Dendritic cell treated with granulocyte-macrophage colony-stimulating factor and Interleukin-4, amounts not matched to agents 40 ng/mL and 50 ng/mL, for 4 days (primary cell): ENCODE data around the gene PGLYRP3.

Source experiments
- H3K27ac Mint-ChIP-seq: one replicate; pipeline ENCODE4 v1.8.0; 2022; ENCODE audit warnings: mild to moderate bottlenecking, mixed read lengths
- H3K27me3 Mint-ChIP-seq: one replicate; pipeline ENCODE4 v1.8.0; 2022; ENCODE audit warnings: mild to moderate bottlenecking, mixed read lengths
- H3K36me3 Mint-ChIP-seq: one replicate; pipeline ENCODE4 v1.8.0; 2022; ENCODE audit warnings: low read depth, mixed read lengths
- H3K4me1 Mint-ChIP-seq: one replicate; pipeline ENCODE4 v1.8.0; 2022; ENCODE audit warnings: low read depth, mixed read lengths
- H3K4me3 Mint-ChIP-seq: one replicate; pipeline ENCODE4 v1.8.0; 2022; ENCODE audit warnings: mild to moderate bottlenecking, moderate library complexity, mixed read lengths
- H3K9me3 Mint-ChIP-seq: one replicate; pipeline ENCODE4 v1.8.0; 2022; ENCODE audit warnings: mixed read lengths
- intact Hi-C: fragments of 100-400 bp; cut with micrococcal nuclease; formaldehyde crosslinking; loops from one replicate; pipeline ENCODE4 v1.15.0; 2022

Gene PGLYRP3

GRCh38 chr1:153313288-153313687 lies 536 bp upstream of the PGLYRP3 start:
- H3K27me3 Mint-ChIP-seq, result peaks cover 14% of the 10 kb centered on the region
- no peak overlapping the region for H3K4me3 Mint-ChIP-seq
- H3K9me3 Mint-ChIP-seq, result no peaks in the 10 kb centered on the region
- no peaks in the 10 kb centered on the region for H3K36me3 Mint-ChIP-seq
- intact Hi-C loops, result no loop called here
- H3K4me1 Mint-ChIP-seq, result no peaks in the 10 kb centered on the region
- no peak overlapping the region for H3K27ac Mint-ChIP-seq

- Mint-ChIP-seq H3K27ac (no peak overlapping the region), H3K4me1 (peaks cover 15% of the 10 kb centered on the region), H3K36me3 (no peaks in the 10 kb centered on the region), H3K4me3 (no peak overlapping the region), H3K27me3 (peaks cover 13% of the 10 kb centered on the region), H3K9me3 (no peaks in the 10 kb centered on the region)
- intact Hi-C loops, result no loop called here
Observed at GRCh38 chr1:153310526-153310925, 2.2 kb downstream of the PGLYRP3 start.

GRCh38 chr1:153309441-153309840 lies 3.3 kb downstream of the PGLYRP3 start:
- H3K9me3 Mint-ChIP-seq, result no peaks in the 10 kb centered on the region
- intact Hi-C loops, result no loop called here
- no peak overlapping the region for H3K4me3 Mint-ChIP-seq
- no peaks in the 10 kb centered on the region for H3K36me3 Mint-ChIP-seq
- no peak overlapping the region for H3K27ac Mint-ChIP-seq
- peaks cover 16% of the 10 kb centered on the region for H3K27me3 Mint-ChIP-seq
- H3K4me1 Mint-ChIP-seq, result peaks cover 15% of the 10 kb centered on the region

GRCh38 chr1:153308540-153308939 lies 4.2 kb downstream of the PGLYRP3 start:
- no peak overlapping the region for H3K4me3 Mint-ChIP-seq
- intact Hi-C loops, result no loop called here
- peaks cover 19% of the 10 kb centered on the region for H3K27me3 Mint-ChIP-seq
- H3K4me1 Mint-ChIP-seq, result peaks cover 15% of the 10 kb centered on the region
- no peaks in the 10 kb centered on the region for H3K9me3 Mint-ChIP-seq
- H3K36me3 Mint-ChIP-seq, result no peaks in the 10 kb centered on the region
- no peak overlapping the region for H3K27ac Mint-ChIP-seq

- Mint-ChIP-seq H3K9me3 (no peaks in the 10 kb centered on the region), H3K27me3 (peaks cover 15% of the 10 kb centered on the region), H3K4me1 (peaks cover 15% of the 10 kb centered on the region), H3K27ac (peak overlapping the region; percentile 31), H3K4me3 (no peak overlapping the region), H3K36me3 (no peaks in the 10 kb centered on the region)
- intact Hi-C loops, result no loop called here
Observed at GRCh38 chr1:153307221-153307600, 5.5 kb downstream of the PGLYRP3 start.

- peaks cover 15% of the 10 kb centered on the region for H3K27me3 Mint-ChIP-seq
- H3K4me3 Mint-ChIP-seq, result no peak overlapping the region
- H3K36me3 Mint-ChIP-seq, result no peaks in the 10 kb centered on the region
Observed at GRCh38 chr1:153306303-153307220, 6.2 kb downstream of the PGLYRP3 start.

GRCh38 chr1:153305682-153306081 lies 7.1 kb downstream of the PGLYRP3 start:
- intact Hi-C loops, result no loop called here
- Mint-ChIP-seq H3K27ac (no peak overlapping the region), H3K36me3 (no peaks in the 10 kb centered on the region), H3K27me3 (peaks cover 15% of the 10 kb centered on the region), H3K4me1 (peaks cover 15% of the 10 kb centered on the region), H3K9me3 (no peaks in the 10 kb centered on the region), H3K4me3 (no peak overlapping the region)

More at GRCh38 chr1:153306303-153307220, 6.2 kb downstream of the PGLYRP3 start:
- peaks cover 15% of the 10 kb centered on the region for H3K4me1 Mint-ChIP-seq
- peak overlapping the region; percentile 31 for H3K27ac Mint-ChIP-seq
- H3K9me3 Mint-ChIP-seq, result no peaks in the 10 kb centered on the region
- intact Hi-C loops, result no loop called here

- no peaks in the 10 kb centered on the region for H3K9me3 Mint-ChIP-seq
- no peak overlapping the region for H3K27ac Mint-ChIP-seq
- H3K4me1 Mint-ChIP-seq, result peaks cover 11% of the 10 kb centered on the region
- H3K4me3 Mint-ChIP-seq, result no peak overlapping the region
- no peaks in the 10 kb centered on the region for H3K36me3 Mint-ChIP-seq
- H3K27me3 Mint-ChIP-seq, result peaks cover 13% of the 10 kb centered on the region
- intact Hi-C loops, result no loop called here
Observed at GRCh38 chr1:153302308-153302707, 10.4 kb downstream of the PGLYRP3 start.

GRCh38 chr1:153293851-153294250 lies 18.9 kb downstream of the PGLYRP3 start:
- intact Hi-C loops, result no loop called here
- Mint-ChIP-seq H3K36me3 (no peaks in the 10 kb centered on the region), H3K4me1 (peaks cover 14% of the 10 kb centered on the region), H3K9me3 (no peaks in the 10 kb centered on the region), H3K27me3 (peaks cover 29% of the 10 kb centered on the region), H3K27ac (no peak overlapping the region), H3K4me3 (no peak overlapping the region)

GRCh38 chr1:153293480-153293775 lies 19.3 kb downstream of the PGLYRP3 start:
- Mint-ChIP-seq H3K9me3 (no peaks in the 10 kb centered on the region), H3K27me3 (peaks cover 29% of the 10 kb centered on the region), H3K4me1 (peaks cover 14% of the 10 kb centered on the region), H3K27ac (no peak overlapping the region), H3K4me3 (no peak overlapping the region), H3K36me3 (no peaks in the 10 kb centered on the region)
- intact Hi-C loops, result no loop called here

GRCh38 chr1:153292740-153293479 lies 19.8 kb downstream of the PGLYRP3 start:
- Mint-ChIP-seq H3K27me3 (peaks cover 29% of the 10 kb centered on the region), H3K9me3 (no peaks in the 10 kb centered on the region), H3K4me3 (no peak overlapping the region), H3K36me3 (no peaks in the 10 kb centered on the region), H3K4me1 (peaks cover 14% of the 10 kb centered on the region), H3K27ac (no peak overlapping the region)
- intact Hi-C loops, result no loop called here

GRCh38 chr1:153292185-153292584 lies 20.6 kb downstream of the PGLYRP3 start:
- Mint-ChIP-seq H3K4me1 (peaks cover 14% of the 10 kb centered on the region), H3K36me3 (no peaks in the 10 kb centered on the region), H3K27me3 (peaks cover 25% of the 10 kb centered on the region), H3K9me3 (no peaks in the 10 kb centered on the region), H3K4me3 (no peak overlapping the region), H3K27ac (no peak overlapping the region)
- intact Hi-C loops, result no loop called here

- Mint-ChIP-seq H3K27ac (no peak overlapping the region), H3K36me3 (no peaks in the 10 kb centered on the region), H3K4me3 (no peak overlapping the region), H3K9me3 (no peaks in the 10 kb centered on the region), H3K27me3 (peaks cover 21% of the 10 kb centered on the region), H3K4me1 (peaks cover 14% of the 10 kb centered on the region)
- intact Hi-C loops, result no loop called here
Observed at GRCh38 chr1:153291514-153291913, 21.2 kb downstream of the PGLYRP3 start.

GRCh38 chr1:153288634-153289275 lies 24.0 kb downstream of the PGLYRP3 start:
- Mint-ChIP-seq H3K27me3 (peaks cover 17% of the 10 kb centered on the region), H3K4me3 (no peak overlapping the region), H3K4me1 (peaks cover 14% of the 10 kb centered on the region), H3K27ac (no peak overlapping the region), H3K36me3 (no peaks in the 10 kb centered on the region), H3K9me3 (no peaks in the 10 kb centered on the region)
- intact Hi-C loops, result no loop called here
